Calu3 (cell line): ENCODE data around the gene JARID2. TPM values are rescaled to one million over a fixed set of nuclear protein-coding genes. Genes with fewer than 3 reads are reported as not detected.
A peak's percentile ranks its signal among the peaks of the same experiment; 100 is the strongest.
"Not testable (repeated sequence)": the region's sequence is repeated elsewhere in the genome, so short reads cannot be mapped to it uniquely, and the experiment has no call there.

ENCODE experiments used
- BruUV-seq: library from RNA; stranded (reverse); fragments of 400-500 nt; replicated peaks from 2 replicates; lab custom pipeline; 2021; lab: Mats Ljungman, UMichigan
- CTCF ChIA-PET: fragments of 300-600 bp; sonication (Branson Sonifier 250); formaldehyde crosslinking; loops from one replicate; lab custom pipeline; 2022; ENCODE audit warnings: antibody characterized with exemption; lab: Charles Lee
- DNase-seq: peaks from one replicate; pipeline ENCODE4 v3.0.0; 2022
- H3K27ac Mint-ChIP-seq: one replicate; pipeline ENCODE4 v1.8.0; 2022; ENCODE audit warnings: mixed read lengths; ENCODE audit not compliant: unreplicated experiment
- H3K27me3 Mint-ChIP-seq: one replicate; pipeline ENCODE4 v1.8.0; 2022; ENCODE audit warnings: mixed read lengths; ENCODE audit not compliant: unreplicated experiment
- H3K36me3 Mint-ChIP-seq: one replicate; pipeline ENCODE4 v1.8.0; 2022; ENCODE audit warnings: mild to moderate bottlenecking, moderate library complexity, mixed read lengths; ENCODE audit not compliant: insufficient read depth, unreplicated experiment
- H3K4me1 Mint-ChIP-seq: one replicate; pipeline ENCODE4 v1.8.0; 2022; ENCODE audit warnings: mild to moderate bottlenecking, low read depth, mixed read lengths; ENCODE audit not compliant: unreplicated experiment
- H3K4me3 Mint-ChIP-seq: one replicate; pipeline ENCODE4 v1.8.0; 2022; ENCODE audit warnings: mild to moderate bottlenecking, low read depth, moderate library complexity, mixed read lengths; ENCODE audit not compliant: unreplicated experiment
- H3K9me3 Mint-ChIP-seq: one replicate; pipeline ENCODE4 v1.8.0; 2022; ENCODE audit warnings: low read depth, mixed read lengths; ENCODE audit not compliant: unreplicated experiment
- intact Hi-C: fragments of 100-400 bp; cut with micrococcal nuclease; formaldehyde crosslinking; loops from one replicate; pipeline ENCODE4 v1.10.0; 2022; ENCODE audit not compliant: unreplicated experiment
- total RNA-seq: library from RNA; stranded (reverse); gene quantifications from 2 replicates; pipeline ENCODE4 v1.2.3, GENCODE V29; 2022
- TF ChIP-seq, protein P1 (sequence below): fragments of 200-600 bp; IDR thresholded peaks from one replicate; pipeline ENCODE4 v1.8.0; 2022; ENCODE audit warnings: antibody characterized with exemption; ENCODE audit not compliant: unreplicated experiment

JARID2 gene
- total RNA-seq, 1 experiment from 2014 or later, result 9.4 TPM

DNA sequence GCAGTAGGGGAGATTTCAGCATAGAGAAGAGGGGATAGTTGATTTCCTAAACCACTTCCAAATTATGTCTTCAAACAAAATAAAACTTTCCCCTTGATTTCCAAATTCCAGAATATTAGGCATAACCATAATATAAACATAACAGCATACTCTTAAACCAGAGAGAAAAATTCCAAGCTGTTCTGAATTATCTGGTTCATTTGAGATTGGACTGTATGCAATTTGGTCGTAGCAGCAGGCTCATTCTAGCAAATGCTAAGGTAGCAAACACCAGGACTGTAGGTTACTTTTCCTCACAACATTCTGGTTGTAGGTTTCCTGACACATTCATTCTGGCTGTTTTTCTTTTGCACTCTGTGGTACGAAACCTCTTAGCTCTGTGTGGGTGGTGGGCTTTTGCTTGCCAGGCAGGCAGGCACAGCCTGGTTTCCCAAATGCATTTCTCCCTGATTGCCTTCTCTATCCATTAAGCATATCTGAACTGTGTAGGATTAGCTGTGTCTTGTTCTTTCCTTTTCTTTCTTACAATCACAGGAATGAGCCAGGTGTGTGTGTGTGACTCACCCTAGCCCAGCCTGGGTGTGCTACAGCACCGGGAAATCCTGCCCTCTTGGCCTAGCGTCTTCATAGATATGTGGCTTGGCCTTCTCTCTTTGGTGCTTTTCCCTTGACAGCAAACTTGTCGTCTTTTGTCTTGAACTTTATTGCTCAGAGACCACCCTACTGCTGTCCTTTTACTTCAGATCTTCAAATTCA lies 77.1 kb downstream of the JARID2 start:
- intact Hi-C loops, result loop anchor here (5.0 to 10.0 kb wide), 3 partner anchors 68 to 122 kb away; no protein-coding TSS in a partner anchor
- peak; percentile 46 for DNase-seq
- Mint-ChIP-seq H3K4me3 (no peak overlapping the region), H3K9me3 (no peaks in the 10 kb centered on the region), H3K27ac (peak overlapping the region; percentile 48), H3K27me3 (no peaks in the 10 kb centered on the region), H3K36me3 (peaks cover 4% of the 10 kb centered on the region), H3K4me1 (peaks cover 38% of the 10 kb centered on the region)
- CTCF ChIA-PET, result interaction anchor here (0.5 to 1.0 kb wide), 4 partner anchors 45 to 1553 kb away, joined by 3 to 9 read pairs (median 3); no protein-coding TSS in a partner anchor
- TF ChIP-seq, protein P1, sequence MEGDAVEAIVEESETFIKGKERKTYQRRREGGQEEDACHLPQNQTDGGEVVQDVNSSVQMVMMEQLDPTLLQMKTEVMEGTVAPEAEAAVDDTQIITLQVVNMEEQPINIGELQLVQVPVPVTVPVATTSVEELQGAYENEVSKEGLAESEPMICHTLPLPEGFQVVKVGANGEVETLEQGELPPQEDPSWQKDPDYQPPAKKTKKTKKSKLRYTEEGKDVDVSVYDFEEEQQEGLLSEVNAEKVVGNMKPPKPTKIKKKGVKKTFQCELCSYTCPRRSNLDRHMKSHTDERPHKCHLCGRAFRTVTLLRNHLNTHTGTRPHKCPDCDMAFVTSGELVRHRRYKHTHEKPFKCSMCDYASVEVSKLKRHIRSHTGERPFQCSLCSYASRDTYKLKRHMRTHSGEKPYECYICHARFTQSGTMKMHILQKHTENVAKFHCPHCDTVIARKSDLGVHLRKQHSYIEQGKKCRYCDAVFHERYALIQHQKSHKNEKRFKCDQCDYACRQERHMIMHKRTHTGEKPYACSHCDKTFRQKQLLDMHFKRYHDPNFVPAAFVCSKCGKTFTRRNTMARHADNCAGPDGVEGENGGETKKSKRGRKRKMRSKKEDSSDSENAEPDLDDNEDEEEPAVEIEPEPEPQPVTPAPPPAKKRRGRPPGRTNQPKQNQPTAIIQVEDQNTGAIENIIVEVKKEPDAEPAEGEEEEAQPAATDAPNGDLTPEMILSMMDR, result no peak
- BruUV-seq, result no TSS peak

DNA sequence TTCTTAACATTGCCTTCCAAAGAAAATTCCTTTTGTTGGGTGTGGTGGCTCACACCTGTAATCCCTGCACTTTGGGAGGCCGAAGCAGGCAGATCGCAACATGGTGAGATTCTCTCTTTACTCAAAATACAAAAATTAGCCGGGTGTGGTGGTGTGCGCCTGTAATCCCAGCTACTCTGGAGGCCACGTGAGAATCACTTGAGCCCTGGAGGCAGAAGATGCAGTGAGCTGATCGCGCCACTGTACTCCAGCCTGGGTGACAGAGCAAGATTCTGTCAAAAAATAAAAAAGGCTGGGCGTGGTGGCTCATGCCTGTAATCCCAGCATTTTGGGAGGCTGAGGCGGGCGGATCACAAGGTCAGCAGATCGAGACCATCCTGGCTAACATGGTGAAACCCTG lies 77.7 kb downstream of the JARID2 start:
- not testable (repeated sequence) for H3K9me3 Mint-ChIP-seq, H3K36me3 Mint-ChIP-seq, H3K4me3 Mint-ChIP-seq, H3K27me3 Mint-ChIP-seq, DNase-seq, BruUV-seq
- CTCF ChIA-PET, result interaction anchor here (0.6 to 1.0 kb wide), 2 partner anchors 46 to 1554 kb away, joined by 3 read pairs; no protein-coding TSS in a partner anchor
- intact Hi-C loops, result loop anchor here (5.0 to 10.0 kb wide), 3 partner anchors 69 to 121 kb away; no protein-coding TSS in a partner anchor
- H3K4me1 Mint-ChIP-seq, result peaks cover 38% of the 10 kb centered on the region
- peak overlapping the region; percentile 48 for H3K27ac Mint-ChIP-seq

DNA sequence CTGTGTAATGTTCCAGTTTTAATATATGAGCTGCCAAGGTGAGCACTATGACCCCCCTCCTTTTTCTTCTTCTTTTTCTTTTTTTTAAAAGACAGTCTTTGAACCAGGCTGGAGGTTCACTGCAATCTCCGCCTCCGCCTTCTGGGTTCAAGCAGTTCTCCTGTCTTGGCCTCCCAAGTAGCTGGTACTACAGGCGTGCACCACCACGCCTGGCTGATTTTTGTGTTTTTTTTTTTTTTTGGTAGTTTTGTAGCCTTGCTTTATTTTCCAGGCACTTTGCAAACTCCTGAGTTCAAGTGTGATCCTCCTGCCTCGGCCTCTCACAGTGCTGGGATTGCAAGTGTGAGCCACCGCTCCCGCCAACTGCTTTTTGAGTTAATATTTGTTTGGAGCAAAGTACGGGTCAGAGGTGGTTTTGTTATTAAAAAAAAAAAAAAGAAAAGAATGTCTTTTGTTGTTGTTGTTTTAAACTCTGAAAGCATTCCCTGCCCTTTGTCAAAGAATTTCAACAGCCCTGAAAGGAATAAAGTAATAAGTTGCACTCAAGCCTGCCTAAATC lies 78.6 kb downstream of the JARID2 start:
- Mint-ChIP-seq H3K27me3 (no peaks in the 10 kb centered on the region), H3K27ac (no peak overlapping the region), H3K4me1 (peaks cover 38% of the 10 kb centered on the region), H3K9me3 (no peaks in the 10 kb centered on the region), H3K4me3 (no peak overlapping the region), H3K36me3 (peaks cover 4% of the 10 kb centered on the region)
- DNase-seq, result no peak
- CTCF ChIA-PET, result no interaction called here
- intact Hi-C loops, result loop anchor here (5.0 to 10.0 kb wide), 3 partner anchors 68 to 120 kb away; no protein-coding TSS in a partner anchor
- no TSS peak for BruUV-seq
- TF ChIP-seq, protein P1, result no peak

DNA sequence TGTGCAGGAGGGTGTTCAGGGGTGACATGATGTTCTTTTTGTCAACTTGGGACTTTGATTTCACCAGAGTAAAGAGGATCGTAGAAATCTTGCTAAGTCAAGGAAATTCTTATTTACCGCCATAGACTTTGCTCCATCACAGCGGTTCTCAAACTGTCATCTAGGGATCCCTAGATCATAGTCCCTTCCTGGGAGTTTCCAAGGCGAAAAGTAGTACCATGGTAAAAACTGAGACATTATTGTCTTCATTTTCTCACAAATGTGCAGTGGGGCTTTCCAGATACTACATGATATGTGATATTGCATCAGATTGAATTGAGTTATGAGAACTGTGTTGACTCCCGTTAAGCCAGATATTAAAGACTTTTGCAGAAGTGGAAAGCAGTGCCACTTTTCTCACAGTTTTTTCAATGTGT lies 79.7 kb downstream of the JARID2 start:
- Mint-ChIP-seq H3K27me3 (no peaks in the 10 kb centered on the region), H3K36me3 (peaks cover 4% of the 10 kb centered on the region), H3K9me3 (no peaks in the 10 kb centered on the region), H3K4me3 (no peak overlapping the region), H3K27ac (no peak overlapping the region), H3K4me1 (peaks cover 31% of the 10 kb centered on the region)
- TF ChIP-seq, protein P1, result no peak
- no TSS peak for BruUV-seq
- intact Hi-C loops, result loop anchor here (10.0 kb wide), 2 partner anchors 71 to 119 kb away; no protein-coding TSS in a partner anchor
- CTCF ChIA-PET, result interaction anchor here (0.5 kb wide), 1 partner anchor 151 kb away, joined by 4 read pairs; no protein-coding TSS in a partner anchor
- DNase-seq, result no peak
